Erythroblast (primary cell): ENCODE data around the gene USF3.

Source experiments
- GATA1 ChIP-seq: IDR thresholded peaks from 2 replicates; pipeline ENCODE4 v1.6.1; 2011; ENCODE audit warnings: low read depth, mild to moderate bottlenecking, control low read depth, low read length, moderate library complexity
- POLR2A ChIP-seq: IDR thresholded peaks from 2 replicates; pipeline ENCODE4 v1.6.1; 2011; ENCODE audit warnings: mild to moderate bottlenecking, low read length

DNA sequence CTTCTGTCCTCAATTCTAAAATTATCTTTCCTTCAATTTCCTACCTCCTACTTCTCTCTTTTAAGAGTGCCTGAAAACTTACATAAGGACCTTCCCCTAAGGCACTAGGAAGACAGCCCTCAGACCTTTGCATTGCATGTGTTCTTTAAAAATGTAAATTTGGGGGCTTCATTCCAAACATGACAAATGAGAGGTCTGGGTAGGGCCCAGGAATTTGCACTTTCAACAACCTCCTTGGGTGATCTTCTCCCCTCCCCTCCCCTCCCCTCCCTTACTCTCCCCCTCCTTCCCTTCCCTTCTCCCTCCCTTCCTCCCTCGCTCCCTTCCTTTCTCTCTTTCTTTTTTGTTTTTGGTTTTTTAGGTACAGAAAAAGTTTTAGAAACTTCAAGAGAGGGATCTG, 18.7 kb downstream of the USF3 start:
- TF ChIP-seq POLR2A (no peak), GATA1 (no peak)
